ENCODE results near the gene PPP2R5E. TPM values are rescaled to one million over a fixed set of nuclear protein-coding genes. Genes with fewer than 3 reads are reported as not detected.

The PPP2R5E gene
- total RNA-seq, 1 donor from 2014 or later = 50.8 TPM

DNA sequence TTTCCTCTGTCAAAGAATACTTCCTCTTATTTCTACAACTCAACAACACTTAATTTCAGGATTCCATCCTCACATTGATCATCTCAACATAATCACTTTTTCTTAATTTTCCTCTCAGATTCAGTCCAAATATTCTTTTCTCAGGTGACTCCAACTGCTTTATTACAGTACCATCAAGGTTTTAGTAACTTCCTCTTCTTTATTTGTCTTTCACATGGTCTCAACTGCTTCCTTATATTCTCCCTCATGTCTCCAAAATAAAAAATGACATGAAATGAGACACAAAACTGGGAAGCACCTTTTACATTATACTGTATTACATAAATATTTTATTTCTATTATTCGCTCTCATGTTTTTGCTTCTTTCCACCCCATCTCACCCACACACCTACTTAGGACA lies 55.5 kb downstream of the PPP2R5E start:
- Mint-ChIP-seq H3K36me3 (no peaks in the 10 kb centered on the region), H3K4me1 (ENCODE audit: unreplicated experiment) (peaks cover 40% of the 10 kb centered on the region), H3K9me3 (no peaks in the 10 kb centered on the region), H3K27me3 (no peaks in the 10 kb centered on the region), H3K27ac (no peak overlapping the region), H3K4me3 (no peak overlapping the region)
- no peak for DNase-seq (ENCODE audit: extremely low spot score, unreplicated experiment)
- TF ChIP-seq, protein P1, sequence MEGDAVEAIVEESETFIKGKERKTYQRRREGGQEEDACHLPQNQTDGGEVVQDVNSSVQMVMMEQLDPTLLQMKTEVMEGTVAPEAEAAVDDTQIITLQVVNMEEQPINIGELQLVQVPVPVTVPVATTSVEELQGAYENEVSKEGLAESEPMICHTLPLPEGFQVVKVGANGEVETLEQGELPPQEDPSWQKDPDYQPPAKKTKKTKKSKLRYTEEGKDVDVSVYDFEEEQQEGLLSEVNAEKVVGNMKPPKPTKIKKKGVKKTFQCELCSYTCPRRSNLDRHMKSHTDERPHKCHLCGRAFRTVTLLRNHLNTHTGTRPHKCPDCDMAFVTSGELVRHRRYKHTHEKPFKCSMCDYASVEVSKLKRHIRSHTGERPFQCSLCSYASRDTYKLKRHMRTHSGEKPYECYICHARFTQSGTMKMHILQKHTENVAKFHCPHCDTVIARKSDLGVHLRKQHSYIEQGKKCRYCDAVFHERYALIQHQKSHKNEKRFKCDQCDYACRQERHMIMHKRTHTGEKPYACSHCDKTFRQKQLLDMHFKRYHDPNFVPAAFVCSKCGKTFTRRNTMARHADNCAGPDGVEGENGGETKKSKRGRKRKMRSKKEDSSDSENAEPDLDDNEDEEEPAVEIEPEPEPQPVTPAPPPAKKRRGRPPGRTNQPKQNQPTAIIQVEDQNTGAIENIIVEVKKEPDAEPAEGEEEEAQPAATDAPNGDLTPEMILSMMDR (conservative IDR thresholded peaks at IDR 0.05) = no peak

DNA sequence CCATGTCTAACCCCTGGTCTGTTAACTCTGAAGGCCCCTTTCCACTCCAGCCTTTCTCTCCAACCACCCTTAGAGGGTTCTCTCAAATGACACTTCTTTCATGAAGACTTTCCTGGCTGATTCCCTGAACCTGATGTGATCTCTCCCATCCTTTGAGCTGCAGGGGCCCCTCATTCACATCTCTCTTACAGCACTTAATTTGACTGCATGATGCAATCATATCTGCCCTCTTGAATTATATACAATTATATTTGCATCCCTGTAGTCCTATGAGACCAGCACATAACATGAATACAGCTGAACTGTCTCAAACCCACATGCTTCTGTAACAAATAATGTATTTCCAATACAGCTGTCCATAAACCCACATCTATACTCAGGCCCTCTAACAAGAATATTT lies 56.4 kb downstream of the PPP2R5E start:
- Mint-ChIP-seq H3K9me3 (no peaks in the 10 kb centered on the region), H3K36me3 (no peaks in the 10 kb centered on the region), H3K27ac (peak overlapping the region; percentile 64), H3K27me3 (no peaks in the 10 kb centered on the region), H3K4me3 (no peak overlapping the region), H3K4me1 (ENCODE audit: unreplicated experiment) (peaks cover 34% of the 10 kb centered on the region)
- no peak for DNase-seq (ENCODE audit: extremely low spot score, unreplicated experiment)
- TF ChIP-seq, protein P1 (conservative IDR thresholded peaks at IDR 0.05) = no peak

DNA sequence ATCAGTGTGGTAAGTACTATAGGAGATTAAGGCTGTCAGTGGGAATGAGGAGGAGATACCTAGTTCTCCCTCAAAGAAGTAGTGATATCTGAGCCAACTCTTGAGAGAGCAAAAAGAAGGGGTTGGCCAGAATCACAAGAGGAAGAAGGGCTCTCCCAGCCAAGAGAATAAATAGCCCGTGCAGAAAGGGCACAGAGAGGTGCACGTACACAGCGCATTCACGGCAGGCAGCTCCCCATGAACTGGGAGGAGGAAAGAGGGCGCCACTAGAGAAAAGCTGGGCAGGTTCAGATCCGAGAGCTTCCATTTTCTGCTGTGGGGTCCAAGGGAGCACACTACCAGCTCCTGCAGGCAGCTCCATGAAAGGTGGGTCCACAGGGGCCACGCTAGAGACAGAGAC lies 59.9 kb downstream of the PPP2R5E start:
- peaks cover 29% of the 10 kb centered on the region for H3K4me1 Mint-ChIP-seq (ENCODE audit: unreplicated experiment)
- no peaks in the 10 kb centered on the region for H3K9me3 Mint-ChIP-seq
- no peaks in the 10 kb centered on the region for H3K27me3 Mint-ChIP-seq
- TF ChIP-seq, protein P1 (conservative IDR thresholded peaks at IDR 0.05) = no peak
- H3K27ac Mint-ChIP-seq = peak overlapping the region; percentile 37
- no peak for DNase-seq (ENCODE audit: extremely low spot score, unreplicated experiment)
- no peak overlapping the region for H3K4me3 Mint-ChIP-seq
- peaks cover 4% of the 10 kb centered on the region for H3K36me3 Mint-ChIP-seq

DNA sequence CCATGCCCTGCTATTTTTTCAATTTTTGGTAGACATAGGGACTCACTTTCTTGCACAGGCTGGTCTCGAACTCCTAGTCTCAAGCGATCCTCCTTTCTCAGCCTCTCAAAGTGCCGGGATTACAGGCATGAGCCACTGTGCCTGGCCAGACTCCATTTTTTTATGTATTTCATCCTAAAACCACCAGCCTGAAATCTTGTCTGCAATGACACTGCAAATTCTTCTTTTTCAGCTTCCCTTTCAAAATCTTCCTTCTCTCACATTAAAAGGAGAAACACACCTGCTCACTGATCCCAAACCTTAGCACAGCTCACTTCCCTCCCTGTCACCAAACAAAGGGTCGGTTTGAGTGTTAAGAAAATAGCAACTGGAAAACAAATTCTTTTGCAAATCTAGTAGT lies 62.6 kb downstream of the PPP2R5E start:
- TF ChIP-seq, protein P1 (conservative IDR thresholded peaks at IDR 0.05) = no peak
- Mint-ChIP-seq H3K27ac (peak overlapping the region; percentile 30), H3K27me3 (no peaks in the 10 kb centered on the region), H3K4me3 (no peak overlapping the region), H3K9me3 (no peaks in the 10 kb centered on the region), H3K36me3 (peaks cover 4% of the 10 kb centered on the region), H3K4me1 (ENCODE audit: unreplicated experiment) (peaks cover 21% of the 10 kb centered on the region)
- DNase-seq (ENCODE audit: extremely low spot score, unreplicated experiment) = no peak

DNA sequence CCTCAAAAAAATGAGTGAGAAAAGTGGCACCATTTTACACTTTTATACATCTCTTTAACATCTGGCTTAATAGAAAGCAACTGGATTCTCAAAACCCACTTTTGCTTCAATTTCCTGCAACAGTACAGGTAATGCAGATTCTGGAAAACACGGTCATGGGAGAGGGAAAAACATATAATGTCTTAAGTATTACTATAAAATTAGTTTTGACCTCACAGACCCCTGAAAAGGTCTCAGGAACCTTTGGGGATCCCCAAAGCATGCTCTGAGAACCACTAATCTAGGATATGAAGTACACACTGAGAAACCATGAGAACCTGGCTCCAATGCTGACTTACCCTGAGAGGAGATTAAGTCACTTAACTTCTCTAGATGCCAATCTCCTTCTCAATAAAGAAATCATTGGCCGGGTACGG lies 64.7 kb downstream of the PPP2R5E start:
- TF ChIP-seq, protein P1 (conservative IDR thresholded peaks at IDR 0.05) = no peak
- no peak overlapping the region for H3K27ac Mint-ChIP-seq
- H3K9me3 Mint-ChIP-seq = no peaks in the 10 kb centered on the region
- H3K4me1 Mint-ChIP-seq (ENCODE audit: unreplicated experiment) = peaks cover 18% of the 10 kb centered on the region
- H3K36me3 Mint-ChIP-seq = peaks cover 4% of the 10 kb centered on the region
- H3K27me3 Mint-ChIP-seq = no peaks in the 10 kb centered on the region
- no peak overlapping the region for H3K4me3 Mint-ChIP-seq
- DNase-seq (ENCODE audit: extremely low spot score, unreplicated experiment) = no peak

DNA sequence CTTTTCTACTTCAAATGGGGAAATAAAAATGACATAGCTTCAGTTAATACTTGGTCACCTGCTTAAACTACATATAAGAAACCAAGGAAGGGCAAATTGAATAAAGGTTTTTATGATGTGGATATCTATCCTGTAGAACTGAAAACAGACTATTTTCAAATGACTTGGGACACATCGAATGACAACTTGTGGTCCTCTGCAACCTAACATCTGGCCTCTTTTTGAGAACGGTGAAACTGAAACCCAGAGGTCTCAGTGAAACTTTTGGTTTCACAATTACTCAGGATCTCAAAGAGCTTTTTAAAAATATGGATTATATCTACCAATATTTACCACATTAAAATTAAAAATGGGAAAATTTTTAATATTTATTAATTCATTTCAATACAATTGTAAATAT lies 65.2 kb downstream of the PPP2R5E start:
- Mint-ChIP-seq H3K36me3 (peaks cover 4% of the 10 kb centered on the region), H3K4me3 (no peak overlapping the region), H3K4me1 (ENCODE audit: unreplicated experiment) (peaks cover 14% of the 10 kb centered on the region), H3K27ac (no peak overlapping the region), H3K27me3 (no peaks in the 10 kb centered on the region), H3K9me3 (no peaks in the 10 kb centered on the region)
- DNase-seq (ENCODE audit: extremely low spot score, unreplicated experiment) = no peak
- TF ChIP-seq, protein P1 (conservative IDR thresholded peaks at IDR 0.05) = no peak

All from type B pancreatic cell (in vitro differentiated cells).